Left lobe of liver (tissue), 2 donors: Measurements from ENCODE around the gene SF3B4. TPM values are rescaled to one million over a fixed set of nuclear protein-coding genes. Genes with fewer than 3 reads are reported as not detected.

Experiments
- ATAC-seq: fragments of 200-7000 bp; cut with Tn5 transposase; one replicate; pipeline ENCODE4 v1.9.1; 2020; ENCODE audit warnings: mild to moderate bottlenecking, moderate library complexity
- DNase-seq: peaks from one replicate; pipeline ENCODE4 v3.0.0-alpha.2; 2020; ENCODE audit warnings: low spot score
- total RNA-seq: library from RNA; stranded (reverse); gene quantifications from one replicate; pipeline ENCODE4 v1.2.1, GENCODE V29; 2021
- donor health status: DM: no; HTN: no; CAD: no; lungs with moderate emphysema.
- donor health status: DM: no; HTN: yes; CAD: no.

Gene SF3B4
- total RNA-seq, 1 donor from 2014 or later = 11.5 TPM

- no peak for DNase-seq
Measured at GRCh38 chr1:149933208-149933607, 5.6 kb upstream of the SF3B4 start.

GRCh38 chr1:149932474-149932873 is 4.9 kb upstream of the SF3B4 start:
- ATAC-seq (no peak), DNase-seq (no peak)

More at GRCh38 chr1:149933208-149933607, 5.6 kb upstream of the SF3B4 start:
- no peak for ATAC-seq

GRCh38 chr1:149931212-149931790 is 3.7 kb upstream of the SF3B4 start:
- no peak for ATAC-seq
- no peak for DNase-seq

- ATAC-seq = no peak
- DNase-seq = no peak
Measured at GRCh38 chr1:149929856-149930255, 2.3 kb upstream of the SF3B4 start.

- DNase-seq (no peak), ATAC-seq (no peak)
Measured at GRCh38 chr1:149928401-149928724, 760 bp upstream of the SF3B4 start.

GRCh38 chr1:149927056-149927562 is 494 bp downstream of the SF3B4 start:
- no peak for ATAC-seq
- no peak for DNase-seq

GRCh38 chr1:149926296-149926695 is 1.3 kb downstream of the SF3B4 start:
- ATAC-seq (no peak), DNase-seq (no peak)

GRCh38 chr1:149925751-149926150 is 1.9 kb downstream of the SF3B4 start:
- DNase-seq = no peak
- no peak for ATAC-seq

- no peak for DNase-seq
- ATAC-seq = no peak
Measured at GRCh38 chr1:149925345-149925744, 2.3 kb downstream of the SF3B4 start.

GRCh38 chr1:149923626-149924025 is 4.0 kb downstream of the SF3B4 start:
- no peak for DNase-seq
- no peak for ATAC-seq

- no peak for DNase-seq
- ATAC-seq = peak; percentile 18
Measured at GRCh38 chr1:149917571-149918144, 9.9 kb downstream of the SF3B4 start, which contains the start of gene SV2A. Gene SV2A (minus strand): TSS chr1:149917844. CDS start chr1:149913840, 4,004 bp downstream.

GRCh38 chr1:149916898-149917252 is 10.7 kb downstream of the SF3B4 start:
- ATAC-seq = no peak
- no peak for DNase-seq

- DNase-seq (no peak), ATAC-seq (no peak)
Measured at GRCh38 chr1:149916193-149916897, 11.3 kb downstream of the SF3B4 start.

- no peak for ATAC-seq
- no peak for DNase-seq
Measured at GRCh38 chr1:149915429-149916192, 12.0 kb downstream of the SF3B4 start.

- DNase-seq = no peak
- ATAC-seq = no peak
Measured at GRCh38 chr1:149914545-149914944, 13.1 kb downstream of the SF3B4 start.

- ATAC-seq (no peak), DNase-seq (no peak)
Measured at GRCh38 chr1:149906570-149907075, 21.0 kb downstream of the SF3B4 start.

GRCh38 chr1:149903836-149904491 is 23.6 kb downstream of the SF3B4 start:
- ATAC-seq (no peak), DNase-seq (no peak)

- peak; percentile 99 for ATAC-seq
Measured at GRCh38 chr1:149899460-149900284, 27.9 kb downstream of the SF3B4 start, which contains the start of gene BOLA1. Gene BOLA1 (plus strand): TSS chr1:149899568. CDS start chr1:149900060, 492 bp downstream.

GRCh38 chr1:149896575-149896974 is 31.0 kb downstream of the SF3B4 start:
- DNase-seq (no peak), ATAC-seq (no peak)

More at GRCh38 chr1:149899460-149900284, 27.9 kb downstream of the SF3B4 start, which contains the start of gene BOLA1:
- DNase-seq = peak; percentile 95

GRCh38 chr1:149888999-149889289 is 38.7 kb downstream of the SF3B4 start:
- DNase-seq = peak; percentile 48
- ATAC-seq = no peak
